MCF 10A (cell line): ENCODE results near the gene SASH3. TPM values are rescaled to one million over a fixed set of nuclear protein-coding genes. Genes with fewer than 3 reads are reported as not detected.

Experiments used
- BruUV-seq: library from RNA; stranded (reverse); fragments of 400-500 nt; replicated peaks from 2 replicates; lab custom pipeline; 2021; lab: Mats Ljungman, UMichigan
- CTCF ChIA-PET: fragments of 300-600 bp; sonication (Branson Sonifier 250); formaldehyde crosslinking; extraction: SDS; loops from one replicate; lab custom pipeline; 2021; ENCODE audit warnings: antibody characterized with exemption, inconsistent platforms; lab: Yijun Ruan, JAX
- POLR2A ChIA-PET: fragments of 300-600, 350-650 bp; sonication (Branson Sonifier 250); formaldehyde crosslinking; extraction: SDS; loops from one replicate; lab custom pipeline; 2020; ENCODE audit warnings: antibody characterized with exemption, inconsistent platforms; lab: Yijun Ruan, JAX
- DNase-seq: peaks from one replicate; pipeline ENCODE4 v3.0.0-alpha.2; 2018; ENCODE audit not compliant: unreplicated experiment
- H3K27ac Mint-ChIP-seq: one replicate; pipeline ENCODE4 v1.8.0; 2022; ENCODE audit warnings: mild to moderate bottlenecking, low read depth, mixed read lengths; ENCODE audit not compliant: unreplicated experiment
- H3K27me3 Mint-ChIP-seq: one replicate; pipeline ENCODE4 v1.8.0; 2022; ENCODE audit warnings: mixed read lengths; ENCODE audit not compliant: insufficient read depth, unreplicated experiment
- H3K36me3 Mint-ChIP-seq: one replicate; pipeline ENCODE4 v1.8.0; 2022; ENCODE audit warnings: mild to moderate bottlenecking, moderate library complexity, mixed read lengths; ENCODE audit not compliant: insufficient read depth, unreplicated experiment
- H3K4me1 Mint-ChIP-seq: one replicate; pipeline ENCODE4 v1.8.0; 2022; ENCODE audit warnings: mixed read lengths; ENCODE audit not compliant: insufficient read depth, unreplicated experiment
- H3K4me3 Mint-ChIP-seq: one replicate; pipeline ENCODE4 v1.8.0; 2022; ENCODE audit warnings: mild to moderate bottlenecking, moderate library complexity, mixed read lengths; ENCODE audit not compliant: unreplicated experiment
- H3K9me3 Mint-ChIP-seq: one replicate; pipeline ENCODE4 v1.8.0; 2022; ENCODE audit warnings: mixed read lengths; ENCODE audit not compliant: unreplicated experiment
- CTCF ChIP-seq: fragments of 200-600 bp; IDR thresholded peaks from one replicate; pipeline ENCODE4 v1.8.0; 2022; ENCODE audit warnings: antibody characterized with exemption, mild to moderate bottlenecking; ENCODE audit not compliant: unreplicated experiment
- intact Hi-C: fragments of 100-400 bp; cut with micrococcal nuclease; formaldehyde crosslinking; loops from 2 replicates; pipeline ENCODE4 v1.14.1; 2022
- total RNA-seq: library from RNA; stranded (reverse); gene quantifications from 2 replicates; pipeline ENCODE4 v1.2.3, GENCODE V29; 2022

The SASH3 gene
- total RNA-seq, 1 experiment from 2014 or later = not detected

GRCh38 chrX:129746557-129747470 is 32.9 kb upstream of the SASH3 start:
- Mint-ChIP-seq H3K36me3 (no peaks in the 10 kb centered on the region), H3K9me3 (no peaks in the 10 kb centered on the region), H3K27ac (no peak overlapping the region), H3K4me3 (no peak overlapping the region), H3K4me1 (peaks cover 7% of the 10 kb centered on the region), H3K27me3 (peaks cover 36% of the 10 kb centered on the region)
- BruUV-seq = no TSS peak
- DNase-seq = no peak
- ChIA-PET CTCF (interaction anchor here (1.0 to 2.0 kb wide), 4 partner anchors 10 to 146 kb away, joined by 4 to 7 read pairs (median 6); no protein-coding TSS in a partner anchor), POLR2A (no interaction called here)
- intact Hi-C loops = no loop called here
- TF ChIP-seq CTCF = no peak

- ChIA-PET CTCF (interaction anchor here (1.0 to 1.8 kb wide), 3 partner anchors 11 to 109 kb away, joined by 6 to 7 read pairs (median 6); no protein-coding TSS in a partner anchor), POLR2A (no interaction called here)
- TF ChIP-seq CTCF = no peak
- intact Hi-C loops = no loop called here
- Mint-ChIP-seq H3K27me3 (peaks cover 36% of the 10 kb centered on the region), H3K27ac (no peak overlapping the region), H3K9me3 (no peaks in the 10 kb centered on the region), H3K4me3 (no peak overlapping the region), H3K4me1 (peaks cover 7% of the 10 kb centered on the region), H3K36me3 (no peaks in the 10 kb centered on the region)
- no TSS peak for BruUV-seq
- DNase-seq = no peak
Measured at GRCh38 chrX:129747533-129747932, 32.2 kb upstream of the SASH3 start.

- peak; percentile 61 for DNase-seq
- intact Hi-C loops = no loop called here
- no peaks in the 10 kb centered on the region for H3K9me3 Mint-ChIP-seq
- H3K27me3 Mint-ChIP-seq = peaks cover 36% of the 10 kb centered on the region
- no peaks in the 10 kb centered on the region for H3K36me3 Mint-ChIP-seq
- H3K4me1 Mint-ChIP-seq = peaks cover 7% of the 10 kb centered on the region
- no peak overlapping the region for H3K27ac Mint-ChIP-seq
- no peak overlapping the region for H3K4me3 Mint-ChIP-seq
- BruUV-seq = no TSS peak
- no peak for TF ChIP-seq CTCF
- POLR2A ChIA-PET = no interaction called here
- CTCF ChIA-PET = no interaction called here
Measured at GRCh38 chrX:129748305-129748704, 31.4 kb upstream of the SASH3 start.

- intact Hi-C loops = no loop called here
- TF ChIP-seq CTCF = no peak
Measured at GRCh38 chrX:129749069-129749468, 30.7 kb upstream of the SASH3 start.

More at GRCh38 chrX:129749069-129749468, 30.7 kb upstream of the SASH3 start:
- ChIA-PET POLR2A (no interaction called here), CTCF (no interaction called here)
- no peak for DNase-seq
- no peak overlapping the region for H3K27ac Mint-ChIP-seq
- H3K4me3 Mint-ChIP-seq = no peak overlapping the region
- peaks cover 36% of the 10 kb centered on the region for H3K27me3 Mint-ChIP-seq
- no peaks in the 10 kb centered on the region for H3K9me3 Mint-ChIP-seq
- BruUV-seq = no TSS peak
- no peaks in the 10 kb centered on the region for H3K36me3 Mint-ChIP-seq
- H3K4me1 Mint-ChIP-seq = peaks cover 7% of the 10 kb centered on the region
